Loucy (cell line): ENCODE results near the gene ZNF160.

ENCODE experiments used
- H2AFZ ChIP-seq: fragments of 200-600 bp; sonication (generic); 2 replicates; pipeline ENCODE4 v1.6.0; 2016; ENCODE audit warnings: antibody characterized with exemption, mild to moderate bottlenecking, low read length, moderate library complexity
- H3F3A ChIP-seq: fragments of 200-600 bp; 2 replicates; pipeline ENCODE4 v1.6.0; 2016; ENCODE audit warnings: antibody characterized with exemption, low read depth, mild to moderate bottlenecking
- H3K27me3 ChIP-seq: fragments of 200-600 bp; sonication (generic); 2 replicates; pipeline ENCODE4 v1.6.1; 2014; ENCODE audit warnings: low read length, mild to moderate bottlenecking; ENCODE audit not compliant: insufficient read depth, poor library complexity, severe bottlenecking
- H3K36me3 ChIP-seq: fragments of 200-600 bp; sonication (generic); 2 replicates; pipeline ENCODE4 v1.6.1; 2016; ENCODE audit warnings: low read length; ENCODE audit not compliant: insufficient read depth
- H3K4me1 ChIP-seq: fragments of 200-600 bp; sonication (generic); 2 replicates; pipeline ENCODE4 v1.5.1; 2014; ENCODE audit warnings: low read length, mild to moderate bottlenecking; ENCODE audit not compliant: insufficient read depth, poor library complexity, severe bottlenecking
- H3K4me2 ChIP-seq: fragments of 200-600 bp; sonication (generic); 2 replicates; pipeline ENCODE4 v1.6.0; 2014; ENCODE audit warnings: antibody characterized with exemption, low read length, low read depth, mild to moderate bottlenecking; ENCODE audit not compliant: poor library complexity, severe bottlenecking
- H3K4me3 ChIP-seq: fragments of 200-600 bp; sonication (generic); 2 replicates; pipeline ENCODE4 v1.5.1; 2014; ENCODE audit warnings: low read length, mild to moderate bottlenecking, mixed read lengths; ENCODE audit not compliant: poor library complexity, severe bottlenecking
- H3K79me2 ChIP-seq: fragments of 200-600 bp; sonication (generic); 2 replicates; pipeline ENCODE4 v1.6.1; 2014; ENCODE audit warnings: low read length; ENCODE audit not compliant: insufficient read depth
- H3K9ac ChIP-seq: fragments of 200-600 bp; sonication (generic); 2 replicates; pipeline ENCODE4 v1.6.0; 2014; ENCODE audit warnings: mild to moderate bottlenecking, low read depth, low read length, moderate library complexity; ENCODE audit not compliant: poor library complexity, severe bottlenecking
- H3K9me2 ChIP-seq: fragments of 200-600 bp; sonication (generic); replicated peaks from 2 replicates; pipeline ENCODE4 v1.6.1; 2016; ENCODE audit warnings: low read depth, low read length, mixed read lengths
- H3K9me3 ChIP-seq: fragments of 200-600 bp; sonication (generic); 2 replicates; pipeline ENCODE4 v1.6.1; 2014; ENCODE audit warnings: mild to moderate bottlenecking, antibody characterized with exemption, low read length, low read depth; ENCODE audit not compliant: insufficient read depth
- H4K20me1 ChIP-seq: fragments of 200-600 bp; sonication (generic); 2 replicates; pipeline ENCODE4 v1.6.0; 2014; ENCODE audit warnings: antibody characterized with exemption, low read length, mild to moderate bottlenecking; ENCODE audit not compliant: insufficient read depth, poor library complexity, severe bottlenecking
- EZH2phosphoT487 ChIP-seq: fragments of 200-600 bp; IDR thresholded peaks from 2 replicates; pipeline ENCODE4 v1.6.1; 2018; ENCODE audit warnings: antibody characterized with exemption, mild to moderate bottlenecking, moderate library complexity, borderline replicate concordance
- TF ChIP-seq, protein P1 (sequence below): fragments of 200-600 bp; sonication (generic); conservative IDR thresholded peaks from 2 replicates; pipeline ENCODE4 v1.5.1; 2014; ENCODE audit warnings: mild to moderate bottlenecking, antibody characterized with exemption, low read length

ZNF160 gene

DNA sequence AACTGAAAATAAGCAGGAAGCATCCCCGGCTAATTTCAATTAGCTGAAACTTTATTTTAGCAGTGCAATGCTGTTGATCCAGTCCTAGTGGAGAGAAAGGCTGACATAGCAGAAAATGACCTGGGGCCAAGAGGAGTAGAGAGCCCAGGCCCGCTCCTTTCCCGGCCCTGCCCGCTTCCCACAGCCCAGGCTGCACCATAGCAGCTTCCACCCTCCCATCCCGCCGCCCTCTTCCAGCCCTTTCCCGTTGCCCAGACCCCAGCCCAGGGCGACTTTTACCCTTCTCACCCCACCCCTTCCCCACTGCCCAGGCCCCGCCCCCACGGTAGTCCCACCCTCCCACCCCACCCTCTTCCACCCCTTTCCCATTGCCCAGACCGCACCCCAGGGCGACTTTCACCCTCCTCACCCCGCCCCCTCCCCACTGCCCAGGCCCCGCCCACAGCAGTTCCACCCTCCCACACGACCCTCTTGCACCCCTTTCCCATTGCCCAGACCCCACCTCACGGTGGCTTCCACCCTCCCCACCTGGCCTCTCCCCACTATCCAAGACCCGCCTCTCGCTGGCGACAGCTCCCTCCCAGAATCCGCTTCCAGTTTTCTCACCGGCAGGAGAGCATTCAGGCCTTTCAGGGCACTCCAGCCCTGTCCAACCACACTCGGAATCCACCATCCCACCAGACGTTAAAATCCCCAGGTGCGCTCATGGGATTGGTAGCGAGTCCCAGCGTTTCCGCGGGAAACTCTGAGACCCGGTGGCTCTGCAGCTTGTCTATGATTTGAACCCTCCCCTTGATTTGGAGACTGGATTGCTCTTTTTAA is 8.3 kb downstream of the ZNF160 start:
- Histone ChIP-seq H4K20me1 (peaks cover 32% of the 10 kb centered on the region), H3K4me1 (peaks cover 10% of the 10 kb centered on the region), H3K4me2 (no peak overlapping the region), H3K9ac (no peak overlapping the region), H3K79me2 (peaks cover 47% of the 10 kb centered on the region), H3K4me3 (no peak overlapping the region), H2AFZ (no peak overlapping the region), H3K9me3 (no peaks in the 10 kb centered on the region), H3K36me3 (peaks cover 26% of the 10 kb centered on the region; the same call in 1 of the 2 replicates), H3F3A (no peaks in the 10 kb centered on the region), H3K27me3 (no peaks in the 10 kb centered on the region), H3K9me2 (no peaks in the 10 kb centered on the region)
- TF ChIP-seq EZH2phosphoT487: no peak
- TF ChIP-seq, protein P1, sequence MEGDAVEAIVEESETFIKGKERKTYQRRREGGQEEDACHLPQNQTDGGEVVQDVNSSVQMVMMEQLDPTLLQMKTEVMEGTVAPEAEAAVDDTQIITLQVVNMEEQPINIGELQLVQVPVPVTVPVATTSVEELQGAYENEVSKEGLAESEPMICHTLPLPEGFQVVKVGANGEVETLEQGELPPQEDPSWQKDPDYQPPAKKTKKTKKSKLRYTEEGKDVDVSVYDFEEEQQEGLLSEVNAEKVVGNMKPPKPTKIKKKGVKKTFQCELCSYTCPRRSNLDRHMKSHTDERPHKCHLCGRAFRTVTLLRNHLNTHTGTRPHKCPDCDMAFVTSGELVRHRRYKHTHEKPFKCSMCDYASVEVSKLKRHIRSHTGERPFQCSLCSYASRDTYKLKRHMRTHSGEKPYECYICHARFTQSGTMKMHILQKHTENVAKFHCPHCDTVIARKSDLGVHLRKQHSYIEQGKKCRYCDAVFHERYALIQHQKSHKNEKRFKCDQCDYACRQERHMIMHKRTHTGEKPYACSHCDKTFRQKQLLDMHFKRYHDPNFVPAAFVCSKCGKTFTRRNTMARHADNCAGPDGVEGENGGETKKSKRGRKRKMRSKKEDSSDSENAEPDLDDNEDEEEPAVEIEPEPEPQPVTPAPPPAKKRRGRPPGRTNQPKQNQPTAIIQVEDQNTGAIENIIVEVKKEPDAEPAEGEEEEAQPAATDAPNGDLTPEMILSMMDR: no peak

- peaks cover 21% of the 10 kb centered on the region for H4K20me1 ChIP-seq
- H3K36me3 ChIP-seq: peaks cover 45% of the 10 kb centered on the region; the same call in 1 of the 2 replicates
Measured at GRCh38 chr19:53092723-53093122, 10.5 kb downstream of the ZNF160 start.

DNA sequence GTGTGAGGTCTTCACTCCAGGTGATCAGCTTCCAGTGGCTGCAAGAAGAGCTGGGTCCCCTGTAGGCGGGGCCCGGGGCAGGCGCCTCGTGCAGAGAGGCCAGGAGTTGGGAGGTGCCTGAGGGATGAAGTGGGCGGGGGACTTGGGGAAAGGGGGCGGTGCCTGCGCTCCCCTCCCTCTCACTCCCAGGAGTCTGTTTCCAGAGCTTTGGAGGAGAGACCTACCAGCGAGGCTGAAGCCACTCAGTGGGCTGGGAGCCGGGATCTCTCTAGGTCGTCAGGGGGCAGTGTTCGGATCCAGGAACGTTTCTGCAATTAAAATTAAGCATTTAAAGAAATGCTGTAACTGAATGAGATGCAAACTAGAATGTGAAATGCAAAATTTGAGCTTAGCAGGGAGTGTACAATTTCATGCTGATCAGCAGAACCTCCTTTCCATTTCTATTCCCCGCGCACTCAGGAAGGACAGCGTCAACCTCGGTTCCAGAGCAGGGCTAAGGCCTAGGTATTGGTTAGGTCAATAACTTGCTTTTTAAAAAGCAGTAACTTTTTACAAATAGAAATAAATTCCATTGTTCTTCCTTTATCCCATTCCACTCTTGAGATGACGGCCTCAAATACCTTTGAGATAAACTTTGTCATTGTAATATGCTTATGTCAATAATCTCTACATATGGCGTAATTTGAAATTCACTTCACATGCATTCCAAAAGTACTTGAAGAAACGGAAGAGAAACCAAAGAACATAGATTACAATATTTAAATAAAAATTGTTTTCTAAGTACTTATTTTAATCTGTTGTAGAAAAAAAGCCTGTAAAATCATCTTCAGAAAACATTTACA is 11.6 kb downstream of the ZNF160 start:
- H3K36me3 ChIP-seq: peaks cover 53% of the 10 kb centered on the region; the same call in 1 of the 2 replicates
- peaks cover 20% of the 10 kb centered on the region; the same call in 1 of the 2 replicates for H3K79me2 ChIP-seq
- H3K4me3 ChIP-seq: no peak overlapping the region
- peaks cover 16% of the 10 kb centered on the region for H4K20me1 ChIP-seq
- no peak overlapping the region for H3K9ac ChIP-seq
- H3K4me2 ChIP-seq: no peak overlapping the region
- no peaks in the 10 kb centered on the region for H3K9me2 ChIP-seq
- no peak overlapping the region for H2AFZ ChIP-seq
- no peaks in the 10 kb centered on the region for H3F3A ChIP-seq
- no peaks in the 10 kb centered on the region for H3K4me1 ChIP-seq
- TF ChIP-seq, protein P1: no peak
- no peak for TF ChIP-seq EZH2phosphoT487
- no peaks in the 10 kb centered on the region for H3K9me3 ChIP-seq
- no peaks in the 10 kb centered on the region for H3K27me3 ChIP-seq

More at GRCh38 chr19:53092723-53093122, 10.5 kb downstream of the ZNF160 start:
- no peaks in the 10 kb centered on the region for H3K9me3 ChIP-seq
- H3K79me2 ChIP-seq: peaks cover 25% of the 10 kb centered on the region; the same call in 1 of the 2 replicates
- no peaks in the 10 kb centered on the region for H3K27me3 ChIP-seq
- H3K4me2 ChIP-seq: no peak overlapping the region
- H3K4me1 ChIP-seq: peaks cover 1% of the 10 kb centered on the region
- no peak overlapping the region for H3K9ac ChIP-seq
- no peak overlapping the region for H2AFZ ChIP-seq
- H3F3A ChIP-seq: no peaks in the 10 kb centered on the region
- no peak overlapping the region for H3K4me3 ChIP-seq
- no peak for TF ChIP-seq EZH2phosphoT487
- TF ChIP-seq, protein P1: no peak
- no peaks in the 10 kb centered on the region for H3K9me2 ChIP-seq
